ENCODE data around the gene HIPK2.

DNA sequence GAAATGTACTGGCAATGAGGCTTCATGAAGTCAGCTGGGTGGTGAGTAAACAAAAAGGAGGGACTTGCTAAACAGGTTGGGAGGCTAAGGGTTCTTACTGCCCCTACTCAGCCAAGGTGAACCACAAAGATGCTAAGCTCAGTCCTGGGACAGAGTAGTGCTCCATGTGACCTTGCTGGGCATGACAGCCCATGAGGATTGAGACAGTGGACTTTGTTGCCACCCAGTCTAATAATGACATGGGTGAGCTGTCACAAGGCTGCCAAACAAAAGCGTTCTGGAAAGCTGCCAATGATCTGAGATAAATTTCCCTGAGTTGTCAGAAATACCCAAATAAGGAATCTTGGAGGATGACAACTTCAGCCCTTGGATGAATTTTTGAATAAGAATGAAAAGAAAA is 179.2 kb downstream of the HIPK2 start:
- TF ChIP-seq, protein P1, sequence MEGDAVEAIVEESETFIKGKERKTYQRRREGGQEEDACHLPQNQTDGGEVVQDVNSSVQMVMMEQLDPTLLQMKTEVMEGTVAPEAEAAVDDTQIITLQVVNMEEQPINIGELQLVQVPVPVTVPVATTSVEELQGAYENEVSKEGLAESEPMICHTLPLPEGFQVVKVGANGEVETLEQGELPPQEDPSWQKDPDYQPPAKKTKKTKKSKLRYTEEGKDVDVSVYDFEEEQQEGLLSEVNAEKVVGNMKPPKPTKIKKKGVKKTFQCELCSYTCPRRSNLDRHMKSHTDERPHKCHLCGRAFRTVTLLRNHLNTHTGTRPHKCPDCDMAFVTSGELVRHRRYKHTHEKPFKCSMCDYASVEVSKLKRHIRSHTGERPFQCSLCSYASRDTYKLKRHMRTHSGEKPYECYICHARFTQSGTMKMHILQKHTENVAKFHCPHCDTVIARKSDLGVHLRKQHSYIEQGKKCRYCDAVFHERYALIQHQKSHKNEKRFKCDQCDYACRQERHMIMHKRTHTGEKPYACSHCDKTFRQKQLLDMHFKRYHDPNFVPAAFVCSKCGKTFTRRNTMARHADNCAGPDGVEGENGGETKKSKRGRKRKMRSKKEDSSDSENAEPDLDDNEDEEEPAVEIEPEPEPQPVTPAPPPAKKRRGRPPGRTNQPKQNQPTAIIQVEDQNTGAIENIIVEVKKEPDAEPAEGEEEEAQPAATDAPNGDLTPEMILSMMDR (IDR thresholded peaks at IDR 0.05; ENCODE audit: low read length) = no peak
- TF ChIP-seq EZH2 (IDR thresholded peaks at IDR 0.05; ENCODE audit: borderline replicate concordance, low read length) = no peak

Measured in OCI-LY1 (cell line).